GM12801 (cell line): ENCODE results near the gene CD37.

ENCODE experiments used
- CTCF ChIP-seq: IDR thresholded peaks from one replicate; pipeline ENCODE4 v1.5.1; 2011; ENCODE audit warnings: control low read depth; ENCODE audit not compliant: insufficient read length; ENCODE audit errors: extremely low read depth

CD37 gene

GRCh38 chr19:49336482-49337266 lies 1.5 kb downstream of the CD37 start:
- no peak for TF ChIP-seq CTCF

GRCh38 chr19:49337267-49338022 lies 2.2 kb downstream of the CD37 start:
- TF ChIP-seq CTCF = no peak

DNA sequence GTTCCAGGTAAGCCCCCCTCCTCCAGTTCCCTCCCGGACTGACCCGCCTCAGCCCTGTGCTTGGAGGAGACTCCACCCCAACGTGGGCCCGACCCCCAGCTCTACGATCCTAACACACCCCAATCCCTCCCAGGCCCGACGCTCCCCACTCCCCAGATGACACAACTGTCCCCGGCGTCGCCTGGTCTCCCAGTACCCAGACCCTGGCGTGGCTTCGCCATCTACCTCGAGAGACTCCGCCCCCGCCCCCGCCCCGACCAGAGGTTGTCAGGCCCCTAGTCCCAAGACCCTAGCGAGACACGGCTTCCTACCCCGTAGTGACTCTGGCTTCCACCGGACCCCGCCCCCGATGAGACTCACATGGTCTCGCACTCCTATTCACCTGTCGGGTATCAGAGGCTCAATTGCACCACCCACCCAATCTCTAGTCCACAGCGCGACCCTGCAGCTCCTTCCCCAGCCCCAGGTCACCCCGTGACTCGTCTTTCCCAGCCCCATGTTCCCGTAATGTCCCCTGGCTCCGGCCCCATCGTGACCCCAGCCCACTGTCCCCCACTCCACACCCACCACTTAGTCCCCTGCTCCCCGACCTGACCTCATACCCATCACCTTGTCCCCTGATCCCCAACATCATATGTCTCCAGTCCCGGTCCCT lies 2.9 kb downstream of the CD37 start:
- no peak for TF ChIP-seq CTCF

GRCh38 chr19:49338691-49339300 lies 3.6 kb downstream of the CD37 start:
- no peak for TF ChIP-seq CTCF

DNA sequence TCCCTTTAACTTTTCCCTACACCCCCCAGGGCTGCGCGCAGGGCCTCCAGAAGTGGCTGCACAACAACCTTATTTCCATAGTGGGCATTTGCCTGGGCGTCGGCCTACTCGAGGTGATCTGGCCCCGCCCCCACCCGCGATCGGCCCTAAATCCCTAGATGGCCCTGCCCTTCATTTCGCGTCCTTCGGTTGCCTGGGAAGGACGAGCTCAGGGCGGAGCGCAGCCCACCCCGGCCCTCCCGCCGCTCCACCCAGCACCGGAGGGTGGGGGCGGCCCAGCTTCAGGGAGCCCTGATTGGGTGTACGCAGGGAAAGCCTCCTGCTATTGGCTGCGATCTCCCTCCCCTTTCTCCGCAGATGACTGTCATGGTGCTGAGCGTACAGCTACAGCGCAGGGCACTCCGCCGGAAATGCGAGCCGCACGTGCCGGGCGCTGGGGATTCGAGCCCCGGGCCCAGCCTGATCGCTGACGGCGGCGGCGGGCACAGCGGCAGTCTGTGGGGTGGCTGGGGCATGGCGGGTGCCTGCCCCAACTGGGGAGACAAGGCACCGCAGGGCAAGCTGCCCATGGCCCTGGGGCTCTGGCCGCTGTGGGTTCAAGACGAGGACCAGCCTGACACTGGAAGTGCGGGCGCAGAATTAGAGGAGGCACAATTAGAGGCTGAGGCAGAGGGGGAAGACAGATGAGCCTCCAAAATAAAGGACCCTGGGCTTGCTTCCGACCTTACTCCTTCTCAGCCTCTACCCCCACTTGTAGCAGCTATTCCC lies 4.3 kb downstream of the CD37 start:
- no peak for TF ChIP-seq CTCF

DNA sequence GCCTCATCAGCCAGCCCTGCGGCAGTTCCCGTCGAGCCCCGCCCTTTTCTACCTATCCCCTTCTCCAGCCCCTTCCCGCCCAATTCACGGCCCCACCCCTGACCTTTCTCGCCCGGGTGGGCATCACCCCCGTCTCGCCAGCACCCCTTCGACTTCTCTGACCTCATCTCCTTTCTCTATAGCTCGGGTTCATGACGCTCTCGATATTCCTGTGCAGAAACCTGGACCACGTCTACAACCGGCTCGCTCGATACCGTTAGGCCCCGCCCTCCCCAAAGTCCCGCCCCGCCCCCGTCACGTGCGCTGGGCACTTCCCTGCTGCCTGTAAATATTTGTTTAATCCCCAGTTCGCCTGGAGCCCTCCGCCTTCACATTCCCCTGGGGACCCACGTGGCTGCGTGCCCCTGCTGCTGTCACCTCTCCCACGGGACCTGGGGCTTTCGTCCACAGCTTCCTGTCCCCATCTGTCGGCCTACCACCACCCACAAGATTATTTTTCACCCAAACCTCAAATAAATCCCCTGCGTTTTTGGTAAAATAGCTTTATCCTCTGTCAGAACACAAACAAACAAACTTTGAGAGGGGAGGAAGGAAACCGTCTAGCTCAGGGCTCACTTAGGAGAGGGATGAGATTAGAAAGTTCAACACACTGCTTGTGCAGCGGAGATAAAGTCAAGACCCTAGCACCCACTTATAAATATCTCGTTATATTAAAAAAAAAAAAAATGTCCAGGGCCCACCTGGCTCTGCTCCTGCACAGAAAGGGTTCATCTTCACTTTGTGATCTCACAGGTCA lies 5.1 kb downstream of the CD37 start:
- no peak for TF ChIP-seq CTCF
